T-cell (primary cell): ENCODE measurements around the gene UBE2G2. TPM values are rescaled to one million over a fixed set of nuclear protein-coding genes. Genes with fewer than 3 reads are reported as not detected.

ENCODE experiments used
- ATAC-seq, 4 experiments: fragments of 200-7000 bp in 3 of 4; fragments of 150-1000 bp in 1 of 4; cut with Tn5 transposase; replicated peaks in 1 of 4; 1 replicate in 3 of 4; 2 replicates in 1 of 4; pipeline ENCODE4 v1.10.0; 2021; ENCODE audit warnings: moderate library complexity in 3 of 4, mild to moderate bottlenecking in 2 of 4, moderate number of reproducible peaks in 1 of 4
- CTCF ChIA-PET, 2 donors: fragments of 300-600 bp; sonication (Branson Sonifier 250); formaldehyde crosslinking; loops; one replicate each; lab custom pipeline; 2022; ENCODE audit warnings: antibody characterized with exemption in 2 of 2; lab: Charles Lee
- POLR2A ChIA-PET, 2 donors: fragments of 300-600 bp; sonication (Branson Sonifier 250); formaldehyde crosslinking; loops; one replicate each; lab custom pipeline; 2022; ENCODE audit warnings: antibody characterized with exemption in 2 of 2; lab: Charles Lee
- DNase-seq, 35 experiments: peaks; one replicate each; pipeline versions ENCODE4 v3.0.0 to v3.0.0-alpha.2; 2013 to 2023
- H3K27ac ChIP-seq: one replicate; pipeline ENCODE4 v1.5.1; 2013; ENCODE audit warnings: low read length
- H3K27me3 ChIP-seq, 2 experiments: replicated peaks in 1 of 2; 1 replicate in 1 of 2; 2 replicates in 1 of 2; pipeline versions ENCODE4 v1.6.1 to v1.7.0; 2013; ENCODE audit warnings: low read length in 1 of 2, mixed read lengths in 1 of 2; ENCODE audit not compliant: control insufficient read depth in 2 of 2, insufficient read depth in 2 of 2; ENCODE audit errors: extremely low read depth in 1 of 2
- H3K36me3 ChIP-seq, 2 donors: 1 replicate in 1 of 2; 2 replicates in 1 of 2; pipeline versions ENCODE4 v1.6.1 to v1.7.0; 2013; ENCODE audit warnings: low read length in 1 of 2; ENCODE audit not compliant: control insufficient read depth in 2 of 2, insufficient read depth in 1 of 2; ENCODE audit errors: extremely low read depth in 1 of 2
- H3K4me1 ChIP-seq, 2 experiments: 1 replicate in 1 of 2; 2 replicates in 1 of 2; pipeline versions ENCODE4 v1.6.1 to v1.7.0; 2013; ENCODE audit warnings: low read length in 2 of 2, mixed read lengths in 1 of 2; ENCODE audit not compliant: insufficient read depth in 2 of 2, control insufficient read depth in 1 of 2; ENCODE audit errors: extremely low read depth in 1 of 2
- H3K4me3 ChIP-seq, 2 donors: 1 replicate in 1 of 2; 2 replicates in 1 of 2; pipeline versions ENCODE4 v1.5.1 to v1.7.0; 2013; ENCODE audit warnings: mild to moderate bottlenecking in 2 of 2, low read length in 1 of 2, moderate library complexity in 1 of 2; ENCODE audit not compliant: control insufficient read depth in 1 of 2; ENCODE audit errors: extremely low read depth in 1 of 2
- H3K9me3 ChIP-seq: 2 replicates; pipeline ENCODE4 v1.7.0; 2013
- H3K27ac Mint-ChIP-seq, 2 donors: one replicate each; pipeline ENCODE4 v1.8.0; 2020 to 2021; ENCODE audit warnings: mild to moderate bottlenecking in 2 of 2, mixed read lengths in 2 of 2
- H3K27me3 Mint-ChIP-seq, 2 donors: one replicate each; pipeline ENCODE4 v1.8.0; 2021 to 2022; ENCODE audit warnings: mixed read lengths in 2 of 2
- H3K36me3 Mint-ChIP-seq: one replicate; pipeline ENCODE4 v1.8.0; 2021; ENCODE audit warnings: mixed read lengths
- H3K4me1 Mint-ChIP-seq, 3 donors: one replicate each; pipeline ENCODE4 v1.8.0; 2020 to 2022; ENCODE audit warnings: mixed read lengths in 3 of 3, mild to moderate bottlenecking in 1 of 3
- H3K4me3 Mint-ChIP-seq, 3 donors: one replicate each; pipeline ENCODE4 v1.8.0; 2020 to 2022; ENCODE audit warnings: mild to moderate bottlenecking in 3 of 3, mixed read lengths in 3 of 3, moderate library complexity in 3 of 3
- H3K9me3 Mint-ChIP-seq, 3 donors: one replicate each; pipeline ENCODE4 v1.8.0; 2020 to 2022; ENCODE audit warnings: mixed read lengths in 3 of 3
- WGBS: methylation state at CpG from one replicate; pipeline ENCODE4 v1.1.5; 2013; ENCODE audit warnings: missing lambda C conversion rate; ENCODE audit not compliant: insufficient coverage; 5-methylcytosine and 5-hydroxymethylcytosine counted together
- total RNA-seq, 35 experiments: library from RNA in 6 of 35; stranded (reverse) in 6 of 35; fragments of 120-200 nt in 1 of 35; gene quantifications; one replicate each; pipeline versions ENCODE4 v1.2.1 to v1.2.4 and lab custom pipeline; 2013 to 2026

UBE2G2 gene
- total RNA-seq, 5 donors from 2014 or later (not counting 1 experiment from before 2014, with no cell fraction given) = 124 to 157 (median 134) TPM

- Histone ChIP-seq H3K27ac (no peak overlapping the region), H3K4me1 (peaks cover 0 to 17% of the 10 kb centered on the region in 2 experiments), H3K4me3 (no peak overlapping the region), H3K9me3 (no peaks in the 10 kb centered on the region), H3K27me3 (peaks cover 2 to 61% of the 10 kb centered on the region in 2 experiments), H3K36me3 (no peaks in the 10 kb centered on the region)
- no peaks in the 10 kb centered on the region for H3K36me3 Mint-ChIP-seq
- ChIA-PET CTCF (no interaction called here), POLR2A (no interaction called here)
- ATAC-seq (no peak), DNase-seq (no peak)
- H3K27ac Mint-ChIP-seq = no peak overlapping the region
- 77% methylated on average over 6 of the region's 7 CpGs for WGBS
- peaks cover 11 to 14% (median 13%) of the 10 kb centered on the region in 3 donors for H3K4me1 Mint-ChIP-seq
- H3K4me3 Mint-ChIP-seq = peak overlapping the region in 1 of 3 donors; percentile 40
- no peaks in the 10 kb centered on the region for H3K9me3 Mint-ChIP-seq
- H3K27me3 Mint-ChIP-seq = peaks cover 26 to 55% of the 10 kb centered on the region in 2 donors
Measured at GRCh38 chr21:44724196-44724595, 77.4 kb downstream of the UBE2G2 start.

GRCh38 chr21:44723177-44724131 lies 78.2 kb downstream of the UBE2G2 start:
- H3K36me3 Mint-ChIP-seq = no peaks in the 10 kb centered on the region
- H3K4me3 Mint-ChIP-seq = peak overlapping the region; percentile 64 to 80 (median 68)
- no peaks in the 10 kb centered on the region for H3K36me3 ChIP-seq
- ChIA-PET POLR2A (no interaction called here), CTCF (interaction anchor here in 1 of 2 donors (1.3 kb wide), 1 partner anchor 19 kb away, joined by 4 read pairs; no protein-coding TSS in a partner anchor)
- DNase-seq (peak in 11 of 35 experiments; percentile 9 to 44 (median 19)), ATAC-seq (peak; percentile 23 to 70 (median 66))
- H3K27me3 ChIP-seq = peaks cover 2 to 64% of the 10 kb centered on the region in 2 experiments
- peaks cover 11 to 14% (median 13%) of the 10 kb centered on the region in 3 donors for H3K4me1 Mint-ChIP-seq
- H3K27ac Mint-ChIP-seq = no peak overlapping the region
- no peaks in the 10 kb centered on the region for H3K9me3 Mint-ChIP-seq
- H3K27me3 Mint-ChIP-seq = peaks cover 30 to 59% of the 10 kb centered on the region in 2 donors
- H3K9me3 ChIP-seq = no peaks in the 10 kb centered on the region
- H3K4me1 ChIP-seq = peaks cover 0 to 17% of the 10 kb centered on the region in 2 experiments
- WGBS = 14% methylated on average over 59 of the region's 61 CpGs
- peak overlapping the region; percentile 31 to 42 for H3K4me3 ChIP-seq
- H3K27ac ChIP-seq = no peak overlapping the region

GRCh38 chr21:44722731-44723130 lies 78.9 kb downstream of the UBE2G2 start:
- no peaks in the 10 kb centered on the region for H3K9me3 ChIP-seq
- H3K36me3 ChIP-seq = no peaks in the 10 kb centered on the region
- Mint-ChIP-seq H3K9me3 (no peaks in the 10 kb centered on the region), H3K27ac (peak overlapping the region in 1 of 2 donors; percentile 19), H3K4me1 (peaks cover 11 to 14% (median 13%) of the 10 kb centered on the region in 3 donors), H3K27me3 (peaks cover 33 to 59% of the 10 kb centered on the region in 2 donors), H3K36me3 (no peaks in the 10 kb centered on the region), H3K4me3 (peak overlapping the region; percentile 64 to 80 (median 68))
- CTCF ChIA-PET = interaction anchor here in 1 of 2 donors (1.3 kb wide), 1 partner anchor 20 kb away, joined by 4 read pairs; no protein-coding TSS in a partner anchor
- no peak overlapping the region for H3K27ac ChIP-seq
- no peak for ATAC-seq
- H3K27me3 ChIP-seq = peaks cover 4 to 63% of the 10 kb centered on the region in 2 experiments
- POLR2A ChIA-PET = interaction anchor here in 1 of 2 donors (0.5 kb wide), 1 partner anchor 197 kb away, joined by 4 read pairs; no protein-coding TSS in a partner anchor
- H3K4me3 ChIP-seq = no peak overlapping the region
- WGBS = no CpG with 5 or more reads among the region's 5 CpGs
- H3K4me1 ChIP-seq = peaks cover 0 to 17% of the 10 kb centered on the region in 2 experiments
- no peak for DNase-seq

GRCh38 chr21:44720170-44720569 lies 81.5 kb downstream of the UBE2G2 start:
- Histone ChIP-seq H3K27ac (no peak overlapping the region), H3K4me1 (peaks cover 0 to 17% of the 10 kb centered on the region in 2 experiments), H3K4me3 (no peak overlapping the region), H3K27me3 (peaks cover 7 to 48% of the 10 kb centered on the region in 2 experiments), H3K36me3 (no peaks in the 10 kb centered on the region), H3K9me3 (no peaks in the 10 kb centered on the region)
- CTCF ChIA-PET = interaction anchor here in 1 of 2 donors (0.6 kb wide), 1 partner anchor 62 kb away, joined by 3 read pairs; the partner anchor contains the start of gene KRTAP12-3
- Mint-ChIP-seq H3K9me3 (peaks cover 0 to 5% (median 3%) of the 10 kb centered on the region in 3 donors), H3K4me3 (no peak overlapping the region), H3K36me3 (peaks cover 4% of the 10 kb centered on the region), H3K4me1 (peaks cover 11 to 14% (median 13%) of the 10 kb centered on the region in 3 donors), H3K27ac (no peak overlapping the region), H3K27me3 (peaks cover 24 to 47% of the 10 kb centered on the region in 2 donors)
- WGBS = 20% methylated on average over 1 of the region's 2 CpGs
- DNase-seq (no peak), ATAC-seq (no peak)
- POLR2A ChIA-PET = no interaction called here

Other genes starting within 250 kb of the UBE2G2 start
- gene KRTAP10-3, start 243.0 kb downstream of the UBE2G2 start, total RNA-seq = not detected
- gene KRTAP10-4, start 228.1 kb downstream of the UBE2G2 start, total RNA-seq = not detected
- gene KRTAP10-5, start 221.2 kb downstream of the UBE2G2 start, total RNA-seq = not detected
- not detected for gene KRTAP10-6, start 209.3 kb downstream of the UBE2G2 start, total RNA-seq
- not detected for gene KRTAP10-7, start 201.2 kb downstream of the UBE2G2 start, total RNA-seq
- not detected for gene KRTAP10-8, start 189.7 kb downstream of the UBE2G2 start, total RNA-seq
- not detected for gene KRTAP10-9, start 174.7 kb downstream of the UBE2G2 start, total RNA-seq
- not detected for gene KRTAP10-10, start 164.5 kb downstream of the UBE2G2 start, total RNA-seq
- gene KRTAP10-11, start 155.4 kb downstream of the UBE2G2 start, total RNA-seq = not detected
- not detected for gene KRTAP12-4, start 147.2 kb downstream of the UBE2G2 start, total RNA-seq
- gene KRTAP12-3, start 143.9 kb downstream of the UBE2G2 start, total RNA-seq = not detected
- not detected for gene KRTAP12-2, start 134.9 kb downstream of the UBE2G2 start, total RNA-seq
- not detected for gene KRTAP12-1, start 119.7 kb downstream of the UBE2G2 start, total RNA-seq
- not detected for gene KRTAP10-12, start 104.6 kb downstream of the UBE2G2 start, total RNA-seq
- gene TSPEAR, start 90.2 kb downstream of the UBE2G2 start, total RNA-seq = not detected
- 10 to 100 TPM; 49.1 to 77.1 (median 53.7) TPM for gene SUMO3, start 16.2 kb upstream of the UBE2G2 start, total RNA-seq
- 10 to 100 TPM; 73.4 to 91.1 (median 90.2) TPM for gene PTTG1IP, start 71.9 kb upstream of the UBE2G2 start, total RNA-seq
- gene ITGB2, start 119.1 kb upstream of the UBE2G2 start, total RNA-seq = 100 to 1,000 TPM; 249 to 498 (median 304) TPM
- 10 to 100 TPM; 16.7 to 32.2 (median 26.7) TPM for gene SLX9, start 138.2 kb upstream of the UBE2G2 start, total RNA-seq